ENCODE data around the gene CDK13. TPM values are rescaled to one million over a fixed set of nuclear protein-coding genes. Genes with fewer than 3 reads are reported as not detected.

The CDK13 gene
- total RNA-seq, 1 experiment from 2014 or later = 52.2 TPM

DNA sequence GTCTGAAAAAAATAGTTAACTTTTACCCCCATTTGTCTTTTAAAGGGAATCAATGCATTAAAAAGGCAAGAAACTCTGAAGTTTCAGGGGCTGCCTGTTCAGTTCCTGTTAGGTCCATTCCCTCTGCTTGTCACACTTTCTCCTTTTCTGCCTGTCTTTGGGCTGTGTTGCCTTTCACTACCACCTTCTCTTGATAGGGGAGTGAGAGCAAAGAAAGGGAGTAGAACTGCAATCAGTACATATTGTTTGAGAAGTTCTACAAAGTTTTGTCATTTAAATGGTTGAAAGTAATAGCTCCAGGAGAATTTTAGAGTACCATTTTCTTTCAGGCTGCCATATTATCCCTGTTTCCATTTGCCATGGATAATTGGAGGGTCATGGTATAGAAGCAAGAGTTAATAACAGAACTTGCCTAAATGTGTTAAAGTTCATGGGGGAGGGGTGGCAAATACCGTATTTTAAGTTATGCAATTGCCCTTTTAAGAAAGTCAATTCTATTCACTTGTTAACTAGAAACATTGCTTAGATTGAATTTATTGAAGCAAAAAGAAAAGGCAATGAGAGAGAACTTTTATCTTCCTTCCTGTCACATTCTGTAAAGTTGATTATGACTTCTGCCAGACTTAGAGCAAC lies 145.8 kb downstream of the CDK13 start:
- no peak overlapping the region for H3K9ac ChIP-seq (ENCODE audit: extremely low read depth, insufficient read length, low read length)
- no peaks in the 10 kb centered on the region for H3K79me1 ChIP-seq (ENCODE audit: insufficient read depth, low read depth, low read length, poor library complexity, severe bottlenecking)
- H2BK5ac ChIP-seq (ENCODE audit: insufficient read length, low read length) = no peak overlapping the region
- H2BK20ac ChIP-seq (ENCODE audit: low read depth, low read length, poor library complexity, severe bottlenecking) = no peak overlapping the region
- no peak overlapping the region for H3K27ac ChIP-seq (ENCODE audit: insufficient read length, low read depth, low read length)
- H2BK12ac ChIP-seq (ENCODE audit: insufficient read length, low read depth, low read length) = no peak overlapping the region
- H3T11ph ChIP-seq (ENCODE audit: low read length) = no peak overlapping the region
- DNase-seq = no peak
- H3K9me3 Mint-ChIP-seq = no peaks in the 10 kb centered on the region
- H3K56ac ChIP-seq (ENCODE audit: insufficient read length, low read depth, low read length) = no peak overlapping the region
- peak overlapping the region in 1 of 3 experiments; percentile 91; a peak in 2 of 7 replicates for H3K27ac Mint-ChIP-seq
- no peak overlapping the region for H3K4me3 Mint-ChIP-seq
- H3K18ac ChIP-seq (ENCODE audit: insufficient read length, low read depth, low read length) = no peak overlapping the region
- no peak overlapping the region for H4K8ac ChIP-seq (replicated peaks; ENCODE audit: insufficient read length, low read depth, low read length)
- H3K79me2 ChIP-seq (ENCODE audit: insufficient read depth, low read length) = no peaks in the 10 kb centered on the region
- H4K20me1 ChIP-seq (ENCODE audit: control insufficient read depth, insufficient read depth, insufficient read length) = no peaks in the 10 kb centered on the region
- H4K91ac ChIP-seq (ENCODE audit: insufficient read length, low read depth, low read length) = no peak overlapping the region
- H3K4me1 Mint-ChIP-seq = peaks cover 13 to 22% of the 10 kb centered on the region in 2 experiments
- H2AK5ac ChIP-seq (ENCODE audit: insufficient read length, low read length) = no peak overlapping the region
- no peak overlapping the region for H2BK120ac ChIP-seq (ENCODE audit: low read depth, low read length, poor library complexity, severe bottlenecking)
- no peaks in the 10 kb centered on the region for H3K23me2 ChIP-seq (ENCODE audit: insufficient read length, low read depth, low read length, poor library complexity, severe bottlenecking)
- no CpG with 5 or more reads among the region's 1 CpG for WGBS (ENCODE audit: extremely low coverage, insufficient read length, low lambda C conversion rate)
- H3K4me2 ChIP-seq (ENCODE audit: insufficient read depth, insufficient read length, low read length) = no peak overlapping the region
- no peaks in the 10 kb centered on the region for H3K27me3 ChIP-seq (ENCODE audit: insufficient read depth, low read length)
- no peaks in the 10 kb centered on the region for H3K27me3 Mint-ChIP-seq (ENCODE audit: low read depth)
- H2BK15ac ChIP-seq (ENCODE audit: low read depth, low read length) = no peak overlapping the region
- no peaks in the 10 kb centered on the region for H3K9me3 ChIP-seq (ENCODE audit: control insufficient read depth, low read depth, low read length)
- no peak overlapping the region for H2AFZ ChIP-seq (ENCODE audit: low read length)
- no peak overlapping the region for H3K14ac ChIP-seq (ENCODE audit: insufficient read depth, low read length)
- TF ChIP-seq, protein P1, sequence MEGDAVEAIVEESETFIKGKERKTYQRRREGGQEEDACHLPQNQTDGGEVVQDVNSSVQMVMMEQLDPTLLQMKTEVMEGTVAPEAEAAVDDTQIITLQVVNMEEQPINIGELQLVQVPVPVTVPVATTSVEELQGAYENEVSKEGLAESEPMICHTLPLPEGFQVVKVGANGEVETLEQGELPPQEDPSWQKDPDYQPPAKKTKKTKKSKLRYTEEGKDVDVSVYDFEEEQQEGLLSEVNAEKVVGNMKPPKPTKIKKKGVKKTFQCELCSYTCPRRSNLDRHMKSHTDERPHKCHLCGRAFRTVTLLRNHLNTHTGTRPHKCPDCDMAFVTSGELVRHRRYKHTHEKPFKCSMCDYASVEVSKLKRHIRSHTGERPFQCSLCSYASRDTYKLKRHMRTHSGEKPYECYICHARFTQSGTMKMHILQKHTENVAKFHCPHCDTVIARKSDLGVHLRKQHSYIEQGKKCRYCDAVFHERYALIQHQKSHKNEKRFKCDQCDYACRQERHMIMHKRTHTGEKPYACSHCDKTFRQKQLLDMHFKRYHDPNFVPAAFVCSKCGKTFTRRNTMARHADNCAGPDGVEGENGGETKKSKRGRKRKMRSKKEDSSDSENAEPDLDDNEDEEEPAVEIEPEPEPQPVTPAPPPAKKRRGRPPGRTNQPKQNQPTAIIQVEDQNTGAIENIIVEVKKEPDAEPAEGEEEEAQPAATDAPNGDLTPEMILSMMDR (conservative IDR thresholded peaks at IDR 0.05) = no peak
- H3K4ac ChIP-seq (ENCODE audit: low read depth, low read length) = no peak overlapping the region
- H4K5ac ChIP-seq (ENCODE audit: insufficient read length, low read depth, low read length) = no peak overlapping the region
- peaks cover 6 to 37% (median 28%) of the 10 kb centered on the region in 3 experiments; a peak in 6 of 7 replicates for H3K36me3 Mint-ChIP-seq (ENCODE audit: insufficient read depth in 1 of 3, low read depth in 3 of 3)
- no peak overlapping the region for H3K23ac ChIP-seq (ENCODE audit: insufficient read length, low read depth, low read length)
- no peaks in the 10 kb centered on the region; the same call in 1 of the 2 replicates for H3K4me1 ChIP-seq (ENCODE audit: insufficient read depth, low read length)
